Stimulated activated CD8-positive, alpha-beta memory T cell treated with anti-CD3 and anti-CD28 coated beads, Interleukin-12 subunit alpha, Interleukin-12 subunit beta, amount 100 ng/mL, for 1 hour (primary cell): ENCODE data around the gene BMP10.
"Not testable (repeated sequence)": the region's sequence is repeated elsewhere in the genome, so short reads cannot be mapped to it uniquely, and the experiment has no call there.

ENCODE experiments used
- DNase-seq: peaks from one replicate; pipeline ENCODE4 v3.0.0-alpha.2; 2020; ENCODE audit warnings: low read depth

Gene BMP10

GRCh38 chr2:68871159-68871764 is at the start of gene BMP10:
Gene BMP10, minus strand, starts transcription at chr2:68871397. Its CDS starts 39 bp downstream, at chr2:68871358.
- DNase-seq, result no peak

GRCh38 chr2:68920481-68921170 is 49.4 kb upstream of the BMP10 start:
- DNase-seq, result no peak

- DNase-seq, result no peak
These were observed 47.3 kb upstream of the BMP10 start for GRCh38 chr2:68918497-68918896.

GRCh38 chr2:68917034-68917718 is 46.0 kb upstream of the BMP10 start:
- no peak for DNase-seq

GRCh38 chr2:68916226-68916625 is 45.0 kb upstream of the BMP10 start:
- DNase-seq, result no peak

GRCh38 chr2:68915393-68915792 is 44.2 kb upstream of the BMP10 start:
- DNase-seq, result no peak

- no peak for DNase-seq
These were observed 42.2 kb upstream of the BMP10 start for GRCh38 chr2:68913359-68913758.

GRCh38 chr2:68912732-68913131 is 41.5 kb upstream of the BMP10 start:
- DNase-seq, result no peak

GRCh38 chr2:68912111-68912510 is 40.9 kb upstream of the BMP10 start:
- DNase-seq, result no peak

- DNase-seq, result no peak
These were observed 40.5 kb upstream of the BMP10 start for GRCh38 chr2:68911709-68912108.

GRCh38 chr2:68911246-68911645 is 40.0 kb upstream of the BMP10 start:
- DNase-seq, result no peak

- DNase-seq, result peak; percentile 65
These were observed 38.8 kb upstream of the BMP10 start for GRCh38 chr2:68909793-68910674.

- peak; percentile 76 for DNase-seq
These were observed 37.3 kb upstream of the BMP10 start for GRCh38 chr2:68908392-68908970.

- no peak for DNase-seq
These were observed 36.7 kb upstream of the BMP10 start for GRCh38 chr2:68907920-68908253.

- no peak for DNase-seq
These were observed 36.2 kb upstream of the BMP10 start for GRCh38 chr2:68907232-68907919.

GRCh38 chr2:68906716-68907115 is 35.5 kb upstream of the BMP10 start:
- no peak for DNase-seq

- DNase-seq, result no peak
These were observed 33.9 kb upstream of the BMP10 start for GRCh38 chr2:68905116-68905515.

GRCh38 chr2:68901561-68901960 is 30.4 kb upstream of the BMP10 start:
- no peak for DNase-seq

- no peak for DNase-seq
These were observed 30.0 kb upstream of the BMP10 start for GRCh38 chr2:68901199-68901514.

GRCh38 chr2:68900496-68901198 is 29.4 kb upstream of the BMP10 start:
- DNase-seq, result no peak

GRCh38 chr2:68895981-68896380 is 24.8 kb upstream of the BMP10 start:
- DNase-seq, result not testable (repeated sequence)
